ENCODE measurements around the gene SLC25A33.

GRCh38 chr1:9605946-9606455 lies 66.7 kb downstream of the SLC25A33 start:
- TF ChIP-seq, protein P1, sequence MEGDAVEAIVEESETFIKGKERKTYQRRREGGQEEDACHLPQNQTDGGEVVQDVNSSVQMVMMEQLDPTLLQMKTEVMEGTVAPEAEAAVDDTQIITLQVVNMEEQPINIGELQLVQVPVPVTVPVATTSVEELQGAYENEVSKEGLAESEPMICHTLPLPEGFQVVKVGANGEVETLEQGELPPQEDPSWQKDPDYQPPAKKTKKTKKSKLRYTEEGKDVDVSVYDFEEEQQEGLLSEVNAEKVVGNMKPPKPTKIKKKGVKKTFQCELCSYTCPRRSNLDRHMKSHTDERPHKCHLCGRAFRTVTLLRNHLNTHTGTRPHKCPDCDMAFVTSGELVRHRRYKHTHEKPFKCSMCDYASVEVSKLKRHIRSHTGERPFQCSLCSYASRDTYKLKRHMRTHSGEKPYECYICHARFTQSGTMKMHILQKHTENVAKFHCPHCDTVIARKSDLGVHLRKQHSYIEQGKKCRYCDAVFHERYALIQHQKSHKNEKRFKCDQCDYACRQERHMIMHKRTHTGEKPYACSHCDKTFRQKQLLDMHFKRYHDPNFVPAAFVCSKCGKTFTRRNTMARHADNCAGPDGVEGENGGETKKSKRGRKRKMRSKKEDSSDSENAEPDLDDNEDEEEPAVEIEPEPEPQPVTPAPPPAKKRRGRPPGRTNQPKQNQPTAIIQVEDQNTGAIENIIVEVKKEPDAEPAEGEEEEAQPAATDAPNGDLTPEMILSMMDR (conservative IDR thresholded peaks at IDR 0.05; ENCODE audit: low read depth in 2 of 2): no peak
- no peak for TF ChIP-seq CREB1 (CRISPR knock-in tag; IDR thresholded peaks at IDR 0.05; ENCODE audit: low read depth)
- no peak for TF ChIP-seq POLR2AphosphoS5 (IDR thresholded peaks at IDR 0.05; ENCODE audit: low read depth)
- TF ChIP-seq JUNB (IDR thresholded peaks at IDR 0.05; ENCODE audit: unreplicated experiment): no peak
- TF ChIP-seq EZH2phosphoT487 (IDR thresholded peaks at IDR 0.05; ENCODE audit: unreplicated experiment): no peak
